ENCODE results near the gene POLR2B. TPM values are rescaled to one million over a fixed set of nuclear protein-coding genes. Genes with fewer than 3 reads are reported as not detected.
"Not testable (repeated sequence)": the region's sequence is repeated elsewhere in the genome, so short reads cannot be mapped to it uniquely, and the experiment has no call there.

POLR2B gene
- total RNA-seq, 2 experiments from 2014 or later: 106 to 144 TPM

GRCh38 chr4:57044279-57044678, 65.6 kb downstream of the POLR2B start:
- BruUV-seq (replicated peaks): no TSS peak
- H3K4me2 ChIP-seq (ENCODE audit: low read length): no peak overlapping the region
- 0 out of 2 replicates have a peak, but pooled peaks cover under 1% of the 10 kb centered on the region for H4K20me1 ChIP-seq (ENCODE audit: insufficient read depth, low read length)
- no peaks in the 10 kb centered on the region for H3K79me2 ChIP-seq (ENCODE audit: insufficient read depth, low read depth, low read length)
- no peak overlapping the region for H3K4me3 ChIP-seq (ENCODE audit: low read depth, low read length, poor library complexity, severe bottlenecking)
- DNase-seq (ENCODE audit: low spot score): no peak
- no peaks in the 10 kb centered on the region for H3K9me3 ChIP-seq (ENCODE audit: low read length)
- no peak overlapping the region for H2AFZ ChIP-seq (ENCODE audit: low read length)
- no peaks in the 10 kb centered on the region for H3K36me3 ChIP-seq (ENCODE audit: insufficient read depth, low read length)
- H3K27ac ChIP-seq (ENCODE audit: low read depth, low read length, poor library complexity, severe bottlenecking): no peak overlapping the region
- H3K9me2 ChIP-seq (ENCODE audit: insufficient read depth, low read length): no peaks in the 10 kb centered on the region
- ChIA-PET POLR2A (interaction anchor here (1.0 kb wide), 1 partner anchor 31 kb away, joined by 3 read pairs; no protein-coding TSS in a partner anchor), CTCF (ENCODE audit: unreplicated experiment) (no interaction called here)
- TF ChIP-seq CTCF (conservative IDR thresholded peaks at IDR 0.05; ENCODE audit: low read length): no peak
- TF ChIP-seq EZH2phosphoT487 (IDR thresholded peaks at IDR 0.05; ENCODE audit: borderline replicate concordance, low read depth, low read length): no peak
- no peaks in the 10 kb centered on the region for H3K4me1 ChIP-seq (ENCODE audit: insufficient read depth, low read length, poor library complexity, severe bottlenecking)
- intact Hi-C loops (cut with micrococcal nuclease; ENCODE audit: unreplicated experiment): no loop called here

- no TSS peak for BruUV-seq (replicated peaks)
- Histone ChIP-seq H4K20me1 (ENCODE audit: insufficient read depth, low read length) (no peaks in the 10 kb centered on the region), H3K4me2 (ENCODE audit: low read length) (no peak overlapping the region), H3K27ac (ENCODE audit: low read depth, low read length, poor library complexity, severe bottlenecking) (no peak overlapping the region), H3K4me1 (ENCODE audit: insufficient read depth, low read length, poor library complexity, severe bottlenecking) (no peaks in the 10 kb centered on the region), H3K9me2 (ENCODE audit: insufficient read depth, low read length) (no peaks in the 10 kb centered on the region), H2AFZ (ENCODE audit: low read length) (no peak overlapping the region), H3K36me3 (ENCODE audit: insufficient read depth, low read length) (no peaks in the 10 kb centered on the region), H3K4me3 (ENCODE audit: low read depth, low read length, poor library complexity, severe bottlenecking) (no peak overlapping the region), H3K9me3 (ENCODE audit: low read length) (no peaks in the 10 kb centered on the region), H3K79me2 (ENCODE audit: insufficient read depth, low read depth, low read length) (no peaks in the 10 kb centered on the region)
- ChIA-PET POLR2A (no interaction called here), CTCF (ENCODE audit: unreplicated experiment) (no interaction called here)
- intact Hi-C loops (cut with micrococcal nuclease; ENCODE audit: unreplicated experiment): no loop called here
- no peak for DNase-seq (ENCODE audit: low spot score)
- TF ChIP-seq CTCF (conservative IDR thresholded peaks at IDR 0.05; ENCODE audit: low read length): no peak
- no peak for TF ChIP-seq EZH2phosphoT487 (IDR thresholded peaks at IDR 0.05; ENCODE audit: borderline replicate concordance, low read depth, low read length)
These were observed 66.3 kb downstream of the POLR2B start for GRCh38 chr4:57044996-57045395.

GRCh38 chr4:57047046-57047445, 68.3 kb downstream of the POLR2B start:
- H3K27ac ChIP-seq (ENCODE audit: low read depth, low read length, poor library complexity, severe bottlenecking); BruUV-seq (replicated peaks); H3K9me3 ChIP-seq (ENCODE audit: low read length); H4K20me1 ChIP-seq (ENCODE audit: insufficient read depth, low read length); H3K36me3 ChIP-seq (ENCODE audit: insufficient read depth, low read length); intact Hi-C loops (cut with micrococcal nuclease; ENCODE audit: unreplicated experiment); H3K4me2 ChIP-seq (ENCODE audit: low read length); DNase-seq (ENCODE audit: low spot score); H2AFZ ChIP-seq (ENCODE audit: low read length); H3K4me1 ChIP-seq (ENCODE audit: insufficient read depth, low read length, poor library complexity, severe bottlenecking); H3K4me3 ChIP-seq (ENCODE audit: low read depth, low read length, poor library complexity, severe bottlenecking); H3K9me2 ChIP-seq (ENCODE audit: insufficient read depth, low read length); POLR2A ChIA-PET; CTCF ChIA-PET (ENCODE audit: unreplicated experiment); H3K79me2 ChIP-seq (ENCODE audit: insufficient read depth, low read depth, low read length): not testable (repeated sequence)

Measured in OCI-LY7 (cell line).